Suprapubic skin (tissue), 4 donors: ENCODE data around the gene MAN1C1. TPM values are rescaled to one million over a fixed set of nuclear protein-coding genes. Genes with fewer than 3 reads are reported as not detected.

ENCODE experiments used
- DNase-seq, 2 donors: peaks; one replicate each; pipeline ENCODE4 v3.0.0-alpha.2; 2019; ENCODE audit warnings: low spot score in 2 of 2
- H3K27ac ChIP-seq: fragments of 200-600 bp; sonication (generic); one replicate; pipeline ENCODE4 v1.5.1; 2019
- H3K27me3 ChIP-seq: fragments of 200-600 bp; sonication (generic); one replicate; pipeline ENCODE4 v1.5.1; 2019
- H3K36me3 ChIP-seq: fragments of 200-600 bp; sonication (generic); one replicate; pipeline ENCODE4 v1.5.1; 2019
- H3K4me1 ChIP-seq: fragments of 200-600 bp; sonication (generic); one replicate; pipeline ENCODE4 v1.5.1; 2019
- H3K4me3 ChIP-seq: fragments of 200-600 bp; sonication (generic); one replicate; pipeline ENCODE4 v1.5.1; 2019; ENCODE audit warnings: mild to moderate bottlenecking
- H3K9me3 ChIP-seq: fragments of 200-600 bp; sonication (generic); one replicate; pipeline ENCODE4 v1.5.1; 2019
- CTCF ChIP-seq, 2 donors: fragments of 200-600 bp in 1 of 2; fragments of 450-650 bp in 1 of 2; sonication (generic) in 1 of 2; IDR thresholded peaks; one replicate each; pipeline ENCODE4 v1.5.1; 2016 to 2019; ENCODE audit warnings: antibody characterized with exemption in 2 of 2, mild to moderate bottlenecking in 1 of 2, moderate library complexity in 1 of 2
- EP300 ChIP-seq: sonication (generic); formaldehyde crosslinking; IDR thresholded peaks from one replicate; pipeline ENCODE4 v1.6.1; 2017; ENCODE audit warnings: antibody characterized with exemption
- POLR2A ChIP-seq, 2 donors: fragments of 450-650 bp; IDR thresholded peaks; one replicate each; pipeline ENCODE4 v1.6.1; 2017; ENCODE audit warnings: antibody characterized with exemption in 2 of 2, mild to moderate bottlenecking in 2 of 2, moderate library complexity in 2 of 2
- POLR2AphosphoS5 ChIP-seq, 3 donors: sonication (generic); formaldehyde crosslinking; IDR thresholded peaks; one replicate each; pipeline ENCODE4 v1.6.1; 2017; ENCODE audit warnings: antibody characterized with exemption in 3 of 3
- WGBS: methylation state at CpG from one replicate; pipeline ENCODE4 v1.1.5; 2018; 5-methylcytosine and 5-hydroxymethylcytosine counted together
- total RNA-seq, 4 donors: library from RNA; depleted of rRNA; stranded (reverse); fragments of >200 nt; gene quantifications; one replicate each; pipeline ENCODE4 v1.1.0, GENCODE V29; 2016

MAN1C1 gene
- total RNA-seq, 4 donors from 2014 or later: 7.3 to 15.2 (median 8.0) TPM

GRCh38 chr1:25804244-25804963, 187.8 kb downstream of the MAN1C1 start:
- no peak for DNase-seq
- no peaks in the 10 kb centered on the region for H3K27me3 ChIP-seq
- no peak for TF ChIP-seq POLR2AphosphoS5 (IDR thresholded peaks at IDR 0.05)
- no peak for TF ChIP-seq EP300
- TF ChIP-seq POLR2A (IDR thresholded peaks at IDR 0.05): no peak
- no peak for TF ChIP-seq CTCF (IDR thresholded peaks at IDR 0.05)
- H3K9me3 ChIP-seq: no peaks in the 10 kb centered on the region
- H3K27ac ChIP-seq: peak overlapping the region; percentile 70
- H3K4me1 ChIP-seq: peaks cover 83% of the 10 kb centered on the region
- peaks cover 30% of the 10 kb centered on the region for H3K36me3 ChIP-seq
- H3K4me3 ChIP-seq: no peak overlapping the region
- 66% methylated on average over 10 of the region's 10 CpGs for WGBS

- Histone ChIP-seq H3K27ac (peak overlapping the region; percentile 70), H3K27me3 (no peaks in the 10 kb centered on the region), H3K36me3 (peaks cover 38% of the 10 kb centered on the region), H3K4me3 (no peak overlapping the region), H3K4me1 (peaks cover 83% of the 10 kb centered on the region), H3K9me3 (no peaks in the 10 kb centered on the region)
- no peak for DNase-seq
- TF ChIP-seq POLR2AphosphoS5 (IDR thresholded peaks at IDR 0.05) (no peak), EP300 (no peak), POLR2A (IDR thresholded peaks at IDR 0.05) (no peak), CTCF (IDR thresholded peaks at IDR 0.05) (no peak)
- 77% methylated on average over 11 of the region's 15 CpGs for WGBS
Measured at GRCh38 chr1:25804964-25805862, 188.6 kb downstream of the MAN1C1 start.

- no peaks in the 10 kb centered on the region for H3K27me3 ChIP-seq
- H3K36me3 ChIP-seq: peaks cover 39% of the 10 kb centered on the region
- peak overlapping the region; percentile 70 for H3K27ac ChIP-seq
- H3K4me3 ChIP-seq: no peak overlapping the region
- no peak for DNase-seq
- WGBS: 26% methylated on average over 3 of the region's 3 CpGs
- no peaks in the 10 kb centered on the region for H3K9me3 ChIP-seq
- H3K4me1 ChIP-seq: peaks cover 84% of the 10 kb centered on the region
- no peak for TF ChIP-seq CTCF (IDR thresholded peaks at IDR 0.05)
- no peak for TF ChIP-seq POLR2A (IDR thresholded peaks at IDR 0.05)
- no peak for TF ChIP-seq POLR2AphosphoS5 (IDR thresholded peaks at IDR 0.05)
- TF ChIP-seq EP300: no peak
Measured at GRCh38 chr1:25805863-25806225, 189.3 kb downstream of the MAN1C1 start.

- 68% methylated on average over 4 of the region's 4 CpGs for WGBS
- Histone ChIP-seq H3K27ac (peak overlapping the region; percentile 70), H3K9me3 (no peaks in the 10 kb centered on the region), H3K4me3 (no peak overlapping the region), H3K27me3 (no peaks in the 10 kb centered on the region), H3K36me3 (peaks cover 42% of the 10 kb centered on the region), H3K4me1 (peaks cover 78% of the 10 kb centered on the region)
- TF ChIP-seq CTCF (IDR thresholded peaks at IDR 0.05) (no peak), EP300 (no peak), POLR2A (IDR thresholded peaks at IDR 0.05) (no peak), POLR2AphosphoS5 (IDR thresholded peaks at IDR 0.05) (no peak)
- DNase-seq: no peak
Measured at GRCh38 chr1:25806418-25806817, 189.8 kb downstream of the MAN1C1 start.
